HG03432 (cell line): ENCODE results near the gene EXTL2.
"Not testable (repeated sequence)": the region's sequence is repeated elsewhere in the genome, so short reads cannot be mapped to it uniquely, and the experiment has no call there.

Experiments
- ATAC-seq: cut with Tn5 transposase; IDR thresholded peaks from one replicate; pipeline ENCODE4 v1.9.1; 2021; ENCODE audit warnings: mild to moderate bottlenecking, moderate library complexity; ENCODE audit not compliant: unreplicated experiment

Gene EXTL2

GRCh38 chr1:100903777-100904176 lies 9.1 kb upstream of the EXTL2 start:
- ATAC-seq: no peak

- no peak for ATAC-seq
Measured at GRCh38 chr1:100902365-100902764, 7.7 kb upstream of the EXTL2 start.

- ATAC-seq: peak; percentile 34
Measured at GRCh38 chr1:100896481-100896982, 1.9 kb upstream of the EXTL2 start.

GRCh38 chr1:100895540-100896480 lies 1.2 kb upstream of the EXTL2 start, which contains the start of gene SLC30A7:
SLC30A7 (plus strand) TSS chr1:100896090; CDS start chr1:100896263, 173 bp downstream.
- ATAC-seq: peak; percentile 83

GRCh38 chr1:100893718-100894117 lies 924 bp downstream of the EXTL2 start:
- no peak for ATAC-seq

GRCh38 chr1:100892554-100892953 lies 2.1 kb downstream of the EXTL2 start:
- ATAC-seq: no peak

- ATAC-seq: no peak
Measured at GRCh38 chr1:100891380-100891779, 3.3 kb downstream of the EXTL2 start.

- ATAC-seq: not testable (repeated sequence)
Measured at GRCh38 chr1:100889869-100890482, 4.7 kb downstream of the EXTL2 start.

GRCh38 chr1:100889007-100889406 lies 5.6 kb downstream of the EXTL2 start:
- not testable (repeated sequence) for ATAC-seq

GRCh38 chr1:100883963-100884362 lies 10.7 kb downstream of the EXTL2 start:
- no peak for ATAC-seq

- ATAC-seq: no peak
Measured at GRCh38 chr1:100882698-100883097, 11.9 kb downstream of the EXTL2 start.

- no peak for ATAC-seq
Measured at GRCh38 chr1:100881687-100882086, 13.0 kb downstream of the EXTL2 start.

- no peak for ATAC-seq
Measured at GRCh38 chr1:100879422-100879821, 15.2 kb downstream of the EXTL2 start.

GRCh38 chr1:100876291-100876690 lies 18.4 kb downstream of the EXTL2 start:
- ATAC-seq: no peak

GRCh38 chr1:100875228-100875627 lies 19.4 kb downstream of the EXTL2 start:
- no peak for ATAC-seq

- ATAC-seq: no peak
Measured at GRCh38 chr1:100874433-100874832, 20.2 kb downstream of the EXTL2 start.

- ATAC-seq: peak; percentile 59
Measured at GRCh38 chr1:100869996-100870395, 24.6 kb downstream of the EXTL2 start.

- peak; percentile 43 for ATAC-seq
Measured at GRCh38 chr1:100868364-100868995, 26.2 kb downstream of the EXTL2 start.

- no peak for ATAC-seq
Measured at GRCh38 chr1:100866901-100867206, 27.8 kb downstream of the EXTL2 start.

GRCh38 chr1:100866041-100866900 lies 28.4 kb downstream of the EXTL2 start:
- ATAC-seq: peak; percentile 70

GRCh38 chr1:100862591-100862990 lies 32.1 kb downstream of the EXTL2 start:
- no peak for ATAC-seq
